HS-27A (cell line): ENCODE data around the gene ADCY7.

Experiments
- DNase-seq: peaks from one replicate; pipeline ENCODE4 v3.0.0-alpha.2; 2012; ENCODE audit warnings: low read depth, missing footprints

The ADCY7 gene

GRCh38 chr16:50298591-50299507 is 32.5 kb downstream of the ADCY7 start:
- no peak for DNase-seq

- no peak for DNase-seq
Observed at GRCh38 chr16:50299508-50300105, 33.3 kb downstream of the ADCY7 start.

- DNase-seq: no peak
Observed at GRCh38 chr16:50300942-50301625, 34.7 kb downstream of the ADCY7 start.

- peak; percentile 30 for DNase-seq
Observed at GRCh38 chr16:50301626-50302471, 35.5 kb downstream of the ADCY7 start.

- DNase-seq: no peak
Observed at GRCh38 chr16:50302472-50303005, 36.2 kb downstream of the ADCY7 start.

- DNase-seq: peak; percentile 19
Observed at GRCh38 chr16:50303041-50303604, 36.8 kb downstream of the ADCY7 start.

GRCh38 chr16:50303605-50304466 is 37.5 kb downstream of the ADCY7 start:
- DNase-seq: peak; percentile 42

- DNase-seq: no peak
Observed at GRCh38 chr16:50304467-50305440, 38.4 kb downstream of the ADCY7 start.

- DNase-seq: no peak
Observed at GRCh38 chr16:50305441-50306061, 39.2 kb downstream of the ADCY7 start.

GRCh38 chr16:50306287-50306686 is 39.9 kb downstream of the ADCY7 start:
- no peak for DNase-seq

- no peak for DNase-seq
Observed at GRCh38 chr16:50308237-50308965, 42.0 kb downstream of the ADCY7 start.

GRCh38 chr16:50309156-50309526 is 42.8 kb downstream of the ADCY7 start:
- DNase-seq: no peak

- DNase-seq: no peak
Observed at GRCh38 chr16:50309527-50310307, 43.4 kb downstream of the ADCY7 start.

- DNase-seq: no peak
Observed at GRCh38 chr16:50310308-50311133, 44.2 kb downstream of the ADCY7 start.

GRCh38 chr16:50311134-50311528 is 44.8 kb downstream of the ADCY7 start:
- no peak for DNase-seq

GRCh38 chr16:50311891-50312501 is 45.6 kb downstream of the ADCY7 start:
- no peak for DNase-seq
